GM12878 (cell line): ENCODE measurements around the gene SPRING1. TPM values are rescaled to one million over a fixed set of nuclear protein-coding genes. Genes with fewer than 3 reads are reported as not detected.

ENCODE experiments used
- ATAC-seq: fragments of 200-7000 bp; cut with Tn5 transposase; 3 replicates; pipeline ENCODE4 v1.9.1; 2020; ENCODE audit warnings: mild to moderate bottlenecking, moderate library complexity
- BruUV-seq: library from RNA; stranded (reverse); fragments of 400-500 nt; replicated peaks from 2 replicates; lab custom pipeline; 2021; lab: Mats Ljungman, UMichigan
- CTCF ChIA-PET: fragments of 300-600 bp; sonication (Branson Sonifier 250); formaldehyde crosslinking; extraction: SDS; loops from one replicate; lab custom pipeline; 2021; ENCODE audit warnings: inconsistent platforms; lab: Yijun Ruan, JAX
- POLR2A ChIA-PET: fragments of 350-600 bp; formaldehyde crosslinking; extraction: SDS; loops from one replicate; lab custom pipeline; 2021; ENCODE audit warnings: inconsistent platforms; lab: Charles Lee
- RAD21 ChIA-PET: fragments of 300-600 bp; sonication (Branson Sonifier 250); formaldehyde crosslinking; loops from one replicate; lab custom pipeline; 2023; ENCODE audit warnings: antibody characterized with exemption; ENCODE audit not compliant: unreplicated experiment; lab: Charles Lee
- SMC1A ChIA-PET: fragments of 300-600 bp; sonication (Branson Sonifier 250); formaldehyde crosslinking; loops from one replicate; lab custom pipeline; 2023; ENCODE audit not compliant: unreplicated experiment, uncharacterized antibody; lab: Charles Lee
- DNase-seq: peaks from one replicate; pipeline ENCODE4 v3.0.0-alpha.2; 2011; ENCODE audit warnings: low read depth, low spot score
- FAIRE-seq: peaks from 3 replicates; lab custom pipeline; 2011; peaks lifted over from hg19 to GRCh38; lab: Jason Lieb, UNC
- H2AFZ ChIP-seq: 2 replicates; pipeline ENCODE4 v1.6.0; 2011; ENCODE audit warnings: low read depth, low read length, control low read depth; ENCODE audit not compliant: control insufficient read depth
- H3K27ac ChIP-seq: 2 replicates; pipeline ENCODE4 v1.5.1; 2011; ENCODE audit warnings: control low read depth; ENCODE audit not compliant: control insufficient read depth, insufficient read depth
- H3K27me3 ChIP-seq, 2 experiments: replicated peaks in 1 of 2; 2 replicates each; pipeline versions ENCODE4 v1.6.0 to v1.6.1; 2011; ENCODE audit warnings: low read length in 1 of 2; ENCODE audit not compliant: control insufficient read depth in 2 of 2, insufficient read depth in 2 of 2
- H3K36me3 ChIP-seq, 2 experiments: 2 replicates each; pipeline ENCODE4 v1.5.1; 2011; ENCODE audit warnings: low read length in 1 of 2; ENCODE audit not compliant: control insufficient read depth in 2 of 2, insufficient read depth in 2 of 2
- H3K4me1 ChIP-seq: 2 replicates; pipeline ENCODE4 v1.6.1; 2011; ENCODE audit warnings: mild to moderate bottlenecking, low read length, moderate library complexity, mixed read lengths; ENCODE audit not compliant: control insufficient read depth, insufficient read depth
- H3K4me2 ChIP-seq: 2 replicates; pipeline ENCODE4 v1.6.0; 2011; ENCODE audit warnings: control low read depth; ENCODE audit not compliant: control insufficient read depth, insufficient read depth
- H3K4me3 ChIP-seq: fragments of 200-600 bp; sonication (generic); 2 replicates; pipeline ENCODE4 v1.5.1; 2016
- H3K79me2 ChIP-seq: 2 replicates; pipeline ENCODE4 v1.6.0; 2011; ENCODE audit warnings: low read length; ENCODE audit not compliant: control insufficient read depth, insufficient read depth
- H3K9ac ChIP-seq: 2 replicates; pipeline ENCODE4 v1.8.0; 2011; ENCODE audit warnings: low read length, control low read depth, mixed read lengths; ENCODE audit not compliant: control insufficient read depth, insufficient read depth
- H3K9me3 ChIP-seq: replicated peaks from 3 replicates; pipeline ENCODE4 v1.5.1; 2011; ENCODE audit warnings: mild to moderate bottlenecking, low read length; ENCODE audit not compliant: control insufficient read depth, insufficient read depth
- H4K20me1 ChIP-seq: 2 replicates; pipeline ENCODE4 v1.6.0; 2011; ENCODE audit not compliant: control insufficient read depth, insufficient read depth
- ATF2 ChIP-seq: IDR thresholded peaks from 2 replicates; pipeline ENCODE4 v1.6.1; 2012; ENCODE audit warnings: low read length, inconsistent platforms
- BCL3 ChIP-seq: IDR thresholded peaks from 2 replicates; pipeline ENCODE4 v1.6.1; 2011; ENCODE audit warnings: borderline replicate concordance, low read depth, mild to moderate bottlenecking, moderate library complexity, low read length; ENCODE audit not compliant: insufficient read depth, poor library complexity, severe bottlenecking
- CREM ChIP-seq: IDR thresholded peaks from 2 replicates; pipeline ENCODE4 v1.6.1; 2014; ENCODE audit warnings: antibody characterized with exemption, low read depth
- HSF1 ChIP-seq: fragments of 150-350 bp; IDR thresholded peaks from 2 replicates; pipeline ENCODE4 v1.6.1; 2014; ENCODE audit warnings: mild to moderate bottlenecking, low read depth, low read length
- NR2F1 ChIP-seq: fragments of 450-650 bp; conservative IDR thresholded peaks from 2 replicates; pipeline ENCODE4 v1.6.1; 2017; ENCODE audit warnings: mild to moderate bottlenecking
- PAX8 ChIP-seq: fragments of 450-650 bp; IDR thresholded peaks from 2 replicates; pipeline ENCODE4 v1.6.1; 2017; ENCODE audit warnings: mild to moderate bottlenecking, moderate library complexity
- POLR2AphosphoS2 ChIP-seq: IDR thresholded peaks from 2 replicates; pipeline ENCODE4 v1.6.1; 2011; ENCODE audit warnings: low read depth, mild to moderate bottlenecking, low read length, improper control_type of control experiment, moderate library complexity
- PRDM15 ChIP-seq: fragments of 450-650 bp; formaldehyde crosslinking; IDR thresholded peaks from 2 replicates; pipeline ENCODE4 v1.4.0; 2020; ENCODE audit warnings: mild to moderate bottlenecking, moderate library complexity
- RAD21 ChIP-seq: IDR thresholded peaks from 2 replicates; pipeline ENCODE4 v1.6.1; 2011; ENCODE audit warnings: mild to moderate bottlenecking, low read depth, low read length, moderate library complexity; ENCODE audit not compliant: insufficient read depth
- RUNX3 ChIP-seq: IDR thresholded peaks from 2 replicates; pipeline ENCODE4 v1.6.1; 2012; ENCODE audit warnings: low read length, inconsistent platforms
- SIN3A ChIP-seq: IDR thresholded peaks from 2 replicates; pipeline ENCODE4 v1.6.1; 2012; ENCODE audit warnings: low read depth, low read length, improper control_type of control experiment
- SMAD5 ChIP-seq: IDR thresholded peaks from 2 replicates; pipeline ENCODE4 v1.6.1; 2016; ENCODE audit warnings: antibody characterized with exemption, low read depth
- WRNIP1 ChIP-seq: IDR thresholded peaks from 2 replicates; pipeline ENCODE4 v1.6.1; 2011; ENCODE audit warnings: low read depth, low read length, improper control_type of control experiment, borderline replicate concordance
- ZNF207 ChIP-seq: fragments of 450-650 bp; IDR thresholded peaks from 2 replicates; pipeline ENCODE4 v1.6.1; 2014; ENCODE audit warnings: antibody characterized with exemption, mild to moderate bottlenecking, borderline replicate concordance
- WGBS: methylation state at CpG from one replicate; pipeline ENCODE4 v1.1.6; 2016; ENCODE audit warnings: low lambda C conversion rate; ENCODE audit not compliant: insufficient replicate concordance, insufficient coverage; ENCODE audit errors: missing lambda C conversion rate; 5-methylcytosine and 5-hydroxymethylcytosine counted together
- in situ Hi-C: fragments of 300-500 bp; cut with MboI; formaldehyde crosslinking; loops from 9 replicates; pipeline ENCODE4 v1.14.3; 2018; ENCODE audit warnings: mixed read lengths
- intact Hi-C: fragments of 100-400 bp; cut with micrococcal nuclease; formaldehyde crosslinking; loops from one replicate; pipeline ENCODE4 v1.14.2; 2022; ENCODE audit not compliant: unreplicated experiment
- polyA plus RNA-seq, 11 experiments: library from polyadenylated mRNA; depleted of rRNA in 4 of 11; unstranded in 6 of 11; stranded (reverse) in 5 of 11; fragments of >200 nt; fragmentation: Nextera tagmentation in 4 of 11; fragmentation: Illumina TruSeq in 1 of 11; extraction: Ambion mirVana in 4 of 11; extraction: Trizol in 1 of 11; gene quantifications; 1 replicate in 1 of 11; 2 replicates in 10 of 11; pipeline versions ENCODE4 v1.2.1 to v1.2.3, GENCODE V29; 2011 to 2016; ENCODE audit warnings: inconsistent platforms in 2 of 11, missing spikeins in 2 of 11, low read depth in 1 of 11
- total RNA-seq, 4 experiments: library from RNA; depleted of rRNA in 3 of 4; stranded (reverse); fragments of >200 nt in 3 of 4; fragmentation: Illumina TruSeq in 1 of 4; extraction: Trizol in 1 of 4; gene quantifications; 2 replicates each; pipeline versions ENCODE4 v1.2.1 to v1.2.3, GENCODE V29; 2013 to 2021

The SPRING1 gene
- total and polyA plus RNA-seq, 10 of the 15 experiments (the other 5 are each of a cell fraction or from before 2014, with no cell fraction given): 2.5 to 25.7 (median 14.3) TPM

GRCh38 chr12:116771651-116772050, 33.8 kb upstream of the SPRING1 start:
- SMC1A ChIA-PET: no interaction called here
- H3K4me1 ChIP-seq: no peaks in the 10 kb centered on the region
- CTCF ChIA-PET: no interaction called here
- ATAC-seq: no peak
- in situ Hi-C loops (no loop called here), intact Hi-C loops (no loop called here)
- DNase-seq: no peak
- TF ChIP-seq SMAD5 (no peak), RAD21 (no peak), HSF1 (no peak), RUNX3 (no peak), PAX8 (no peak), PRDM15 (CRISPR knock-in tag) (no peak), POLR2AphosphoS2 (no peak), WRNIP1 (no peak), NR2F1 (no peak), BCL3 (no peak), ZNF207 (no peak), ATF2 (no peak), CREM (no peak), SIN3A (no peak)
- no peaks in the 10 kb centered on the region for H3K27me3 ChIP-seq
- no peaks in the 10 kb centered on the region; a peak in 1 of 4 replicates for H3K36me3 ChIP-seq
- BruUV-seq: no TSS peak
- WGBS: 84% methylated on average over 8 of the region's 8 CpGs
- RAD21 ChIA-PET: interaction anchor here (0.7 kb wide), 1 partner anchor 218 kb away, joined by 3 read pairs; no protein-coding TSS in a partner anchor
- no peak overlapping the region for H2AFZ ChIP-seq
- H3K4me3 ChIP-seq: no peak overlapping the region
- POLR2A ChIA-PET: no interaction called here
- H3K9ac ChIP-seq: no peak overlapping the region
- H3K4me2 ChIP-seq: no peak overlapping the region
- no peaks in the 10 kb centered on the region for H3K9me3 ChIP-seq
- no peaks in the 10 kb centered on the region for H4K20me1 ChIP-seq
- H3K27ac ChIP-seq: no peak overlapping the region
- no peaks in the 10 kb centered on the region for H3K79me2 ChIP-seq
- no peak for FAIRE-seq
